Activated naive CD4-positive, alpha-beta T cell treated with Interleukin-2 at 50 U/mL for 16 hours (primary cell): ENCODE data around the gene TCF7L2.

Source experiments
- DNase-seq: peaks from one replicate; pipeline ENCODE4 v3.0.0-alpha.2; 2020

Gene TCF7L2

GRCh38 chr10:113128450-113129070 lies 178.5 kb downstream of the TCF7L2 start:
- no peak for DNase-seq

DNA sequence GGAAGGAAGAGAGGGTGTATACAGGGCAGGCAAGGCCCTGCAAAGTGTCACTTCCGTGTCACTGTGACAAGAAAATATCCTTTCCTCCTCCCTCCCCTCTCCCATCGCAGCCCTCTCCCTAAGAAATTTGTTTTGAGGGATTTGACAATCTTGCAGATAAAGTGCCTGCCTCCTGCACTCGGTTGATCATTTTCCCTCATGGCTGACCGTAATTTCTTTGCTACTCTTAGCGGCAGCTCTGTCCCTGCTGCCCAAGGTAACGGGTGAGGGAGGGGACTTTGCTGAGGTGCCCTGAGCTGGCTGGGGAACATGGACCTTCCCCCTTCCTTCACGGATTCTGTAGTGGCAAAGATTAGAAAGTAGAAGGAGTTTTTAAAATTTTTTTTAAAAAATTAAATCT lies 179.1 kb downstream of the TCF7L2 start:
- DNase-seq: no peak

GRCh38 chr10:113130014-113130641 lies 180.1 kb downstream of the TCF7L2 start:
- DNase-seq: no peak

DNA sequence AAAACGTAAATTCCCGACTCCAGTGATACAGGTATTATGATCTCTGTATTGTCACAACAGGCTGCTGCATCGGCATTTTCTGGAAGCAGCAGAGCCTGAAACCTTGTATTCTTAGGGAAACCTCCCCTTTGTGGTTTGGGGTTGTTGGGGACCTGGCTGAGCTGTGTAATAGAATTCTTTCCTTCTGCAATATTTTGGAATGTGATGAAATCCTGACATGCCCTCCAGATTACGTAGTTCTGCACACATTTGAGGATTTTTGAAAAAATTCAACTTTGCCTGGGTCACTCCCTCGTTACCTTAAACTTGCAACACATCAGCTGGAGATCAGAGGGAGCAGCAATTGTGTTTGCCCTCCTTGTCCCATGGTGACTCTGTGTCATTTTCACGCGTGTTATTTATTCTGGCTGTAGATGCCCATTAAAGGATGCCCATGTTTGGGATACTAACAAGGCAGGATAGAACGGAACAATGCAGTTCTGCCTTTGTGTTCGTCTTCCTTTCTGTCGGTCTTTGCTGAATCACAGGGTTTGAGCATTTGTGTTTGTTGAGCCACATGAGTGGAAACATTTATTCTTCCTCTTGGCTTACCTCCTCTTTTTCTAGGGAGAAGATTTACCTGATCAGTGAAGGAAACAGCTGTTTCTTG lies 181.7 kb downstream of the TCF7L2 start:
- no peak for DNase-seq

GRCh38 chr10:113132591-113133121 lies 182.6 kb downstream of the TCF7L2 start:
- no peak for DNase-seq

- no peak for DNase-seq
Observed at GRCh38 chr10:113133497-113134115, 183.6 kb downstream of the TCF7L2 start.

GRCh38 chr10:113135025-113135424 lies 185.0 kb downstream of the TCF7L2 start:
- no peak for DNase-seq

GRCh38 chr10:113137941-113138685 lies 188.1 kb downstream of the TCF7L2 start:
- DNase-seq: no peak

- DNase-seq: no peak
Observed at GRCh38 chr10:113138937-113139585, 189.0 kb downstream of the TCF7L2 start.

GRCh38 chr10:113139699-113140098 lies 189.7 kb downstream of the TCF7L2 start:
- DNase-seq: no peak

DNA sequence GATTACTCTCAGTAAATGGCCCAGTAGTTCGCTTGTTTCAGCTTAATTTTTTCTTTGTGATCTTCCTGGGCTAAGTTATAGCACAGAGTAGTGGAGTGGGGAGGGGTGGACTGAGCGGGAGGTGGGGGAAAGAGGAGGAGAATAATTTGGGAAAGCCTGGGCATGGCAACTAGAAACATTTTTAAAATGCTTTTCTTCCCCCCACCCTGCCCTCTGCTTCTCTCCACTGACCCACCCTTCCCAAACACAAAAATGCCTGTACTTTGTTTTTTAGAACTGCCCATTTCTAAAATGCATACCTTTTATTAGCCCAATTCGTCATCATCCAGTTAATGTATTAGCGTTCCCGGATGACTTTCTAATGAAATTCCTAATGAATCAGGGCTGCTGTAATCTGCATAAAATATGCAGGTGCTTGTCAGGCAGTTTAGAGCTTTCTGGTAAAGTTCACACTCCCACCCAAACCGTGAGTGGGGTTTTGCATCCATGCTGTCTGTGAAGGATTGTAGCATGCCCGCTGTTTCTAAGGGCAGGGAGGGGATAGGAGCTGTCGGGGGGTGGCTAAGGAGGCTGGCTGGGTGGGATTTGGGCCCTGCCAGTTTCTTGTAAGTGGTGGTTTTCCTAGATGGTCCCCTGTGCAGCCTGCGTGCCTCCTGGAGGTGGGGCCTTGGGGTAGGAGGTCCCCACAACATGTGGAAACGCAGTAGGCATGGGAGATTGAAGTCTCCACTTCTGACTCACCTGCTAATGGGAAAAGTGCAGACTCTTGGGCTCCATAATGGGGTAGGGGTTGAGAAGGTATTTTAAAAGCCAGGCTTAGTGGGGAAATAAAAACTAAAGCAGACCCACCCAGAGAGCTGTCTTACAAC lies 190.3 kb downstream of the TCF7L2 start:
- DNase-seq: no peak

DNA sequence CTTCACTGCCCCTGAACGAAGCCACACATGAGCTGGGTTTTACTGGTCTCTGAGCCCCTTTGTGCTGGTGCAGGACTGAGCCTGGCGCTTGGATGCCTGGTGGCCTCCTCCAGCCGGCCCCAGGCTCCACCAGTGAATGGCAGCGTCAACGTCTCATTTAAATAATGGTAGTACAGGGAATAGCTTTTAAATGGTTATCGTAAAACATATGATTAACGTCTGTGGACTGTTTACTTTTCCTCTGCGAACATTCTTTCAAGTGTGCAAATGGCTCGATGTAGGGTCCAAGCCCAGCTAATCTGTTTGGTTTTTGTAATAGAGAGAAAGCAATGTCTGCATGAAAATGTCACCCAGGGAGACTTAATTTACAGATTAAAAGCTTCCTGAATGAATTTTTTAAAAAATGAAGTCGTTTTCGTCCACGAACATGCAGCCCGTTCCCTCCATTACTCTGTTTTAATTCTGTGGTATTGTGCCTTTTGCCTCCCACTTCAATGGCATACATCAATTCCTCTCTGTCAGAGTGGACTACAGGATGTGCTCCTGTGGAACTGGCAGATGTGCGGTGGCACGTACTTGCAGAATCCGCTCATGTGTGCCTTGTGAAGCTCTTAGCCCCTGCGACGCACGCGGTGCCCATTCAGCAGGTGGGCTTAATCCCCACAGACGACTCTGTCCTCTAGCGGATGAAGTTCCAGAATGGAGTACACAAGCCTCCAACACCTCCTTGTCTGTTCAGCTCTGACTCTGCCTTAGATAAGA lies 192.7 kb downstream of the TCF7L2 start:
- DNase-seq: no peak

- no peak for DNase-seq
Observed at GRCh38 chr10:113144576-113144975, 194.5 kb downstream of the TCF7L2 start.

DNA sequence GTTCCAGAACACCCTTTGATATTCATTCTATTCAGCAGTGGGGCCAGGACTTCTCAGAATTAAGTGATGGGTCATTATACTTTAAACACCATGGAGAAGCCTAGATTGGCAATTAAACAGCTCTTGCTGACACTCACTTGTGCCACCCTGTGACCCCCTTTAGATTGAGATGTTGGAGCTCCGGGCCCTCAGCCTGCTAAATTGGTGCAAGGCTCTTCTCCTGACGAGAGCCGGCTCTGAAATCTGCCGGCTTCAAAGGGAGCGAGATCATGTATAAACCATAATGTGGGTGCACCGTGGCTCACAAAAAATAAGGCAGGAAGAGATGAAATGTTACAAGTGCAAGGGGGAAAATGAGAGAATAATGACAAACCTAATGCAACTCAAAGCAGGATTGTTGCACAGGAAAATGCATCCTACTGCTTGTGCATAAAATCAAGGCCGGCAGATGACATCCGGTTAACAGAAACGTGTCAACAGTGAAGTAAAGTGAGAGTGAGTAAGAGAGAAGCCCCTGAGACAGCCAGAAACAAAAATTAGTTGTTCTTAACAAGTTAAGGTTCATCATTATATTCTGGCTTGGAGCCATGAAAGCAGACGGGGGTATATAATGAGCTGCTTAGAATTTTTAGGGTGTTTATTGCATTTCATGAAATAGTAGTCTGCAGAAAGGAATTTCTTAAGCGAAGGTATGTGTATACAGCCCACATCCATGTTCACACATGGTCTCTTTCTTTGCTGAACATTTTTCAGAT lies 198.2 kb downstream of the TCF7L2 start:
- DNase-seq: no peak

- no peak for DNase-seq
Observed at GRCh38 chr10:113148901-113149300, 198.9 kb downstream of the TCF7L2 start.

DNA sequence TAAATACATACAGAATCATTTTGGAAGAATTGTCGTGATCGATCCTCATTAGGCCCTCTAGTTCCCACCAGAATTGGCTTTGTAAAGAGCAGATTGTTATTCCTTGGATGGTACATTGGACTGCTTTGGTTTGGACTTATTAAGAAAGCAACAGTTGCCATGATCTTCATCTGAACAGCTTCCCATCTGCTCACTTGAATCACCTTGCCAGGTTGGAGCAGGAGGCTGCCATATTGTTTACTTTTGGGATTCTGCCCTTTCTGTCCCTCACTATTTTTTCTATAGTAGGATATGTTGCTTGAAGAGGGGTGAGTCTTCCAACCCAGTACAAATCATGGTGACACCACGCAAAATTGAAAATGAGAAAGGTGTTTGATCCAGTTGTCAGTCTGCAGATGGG lies 199.6 kb downstream of the TCF7L2 start:
- no peak for DNase-seq

GRCh38 chr10:113151190-113151666 lies 201.2 kb downstream of the TCF7L2 start:
- DNase-seq: no peak

DNA sequence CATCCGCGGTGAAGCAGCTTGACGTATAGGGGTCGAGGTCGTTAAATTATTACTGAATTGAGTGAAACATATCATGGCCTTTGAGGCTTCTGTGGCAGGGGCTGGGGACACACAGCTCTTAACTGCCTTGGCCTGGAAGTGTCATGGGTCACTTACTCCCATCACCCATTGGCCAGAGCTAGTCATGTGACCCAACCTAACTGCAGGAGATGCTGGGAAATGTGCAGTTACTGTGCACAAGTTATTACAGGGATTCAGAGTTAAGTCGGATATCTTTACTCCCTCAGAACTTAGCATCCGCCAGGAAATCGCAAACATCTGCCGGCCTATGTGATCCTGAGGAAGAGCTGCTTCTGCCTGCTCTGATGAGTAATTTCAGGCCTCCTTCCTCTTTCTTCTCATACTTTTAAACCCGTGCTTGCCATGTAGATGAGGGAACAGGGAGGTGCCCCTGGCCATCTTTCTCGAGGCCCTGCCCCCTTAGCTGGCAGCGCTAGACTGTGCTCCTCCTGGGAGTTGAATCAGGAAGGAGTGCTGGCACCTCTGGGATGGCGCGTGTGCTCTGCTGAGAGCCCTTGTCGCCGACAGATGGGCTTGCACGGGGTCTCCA lies 203.6 kb downstream of the TCF7L2 start:
- no peak for DNase-seq

DNA sequence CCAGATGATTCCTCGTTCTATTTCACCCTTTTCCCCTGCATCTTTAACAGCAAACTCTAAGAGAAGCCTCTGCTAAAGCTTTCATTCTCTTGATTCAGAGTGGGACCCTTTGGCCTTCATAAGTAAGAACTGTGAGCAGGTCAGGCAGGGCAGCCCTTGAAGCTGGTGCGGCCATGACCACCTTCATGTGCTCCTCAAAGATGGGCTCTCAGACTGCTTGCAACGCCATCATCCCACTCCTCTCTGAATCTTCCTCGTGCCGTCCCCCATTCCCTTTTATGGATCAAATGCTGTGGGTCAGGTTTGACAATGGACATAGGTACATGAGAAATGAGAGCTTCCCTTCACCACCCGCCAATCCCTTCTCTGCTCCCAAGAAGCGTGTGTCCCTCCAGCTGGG lies 207.4 kb downstream of the TCF7L2 start:
- DNase-seq: no peak
